ENCODE results near the gene ANKRD35. TPM values are rescaled to one million over a fixed set of nuclear protein-coding genes. Genes with fewer than 3 reads are reported as not detected.

The ANKRD35 gene
- total RNA-seq, 1 donor from 2014 or later: 1.5 TPM

DNA sequence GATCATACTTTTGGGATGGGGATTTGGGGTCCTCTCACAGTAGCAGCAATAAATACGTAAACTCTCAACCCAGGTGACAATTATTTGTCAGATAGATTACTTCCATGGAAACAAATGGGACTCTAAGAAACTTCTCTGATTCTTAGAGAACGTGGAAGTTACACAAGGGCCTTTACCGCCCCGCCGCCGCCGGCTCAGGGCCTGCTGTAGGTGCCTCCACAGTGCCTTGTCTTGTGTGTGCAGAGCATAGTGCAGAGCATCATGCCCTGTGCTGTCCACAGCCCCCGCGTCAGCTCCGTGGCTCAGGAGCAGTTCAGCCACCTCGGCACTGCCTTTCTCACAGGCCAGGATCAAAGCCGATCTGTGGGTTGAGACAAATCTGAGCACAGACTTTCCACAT lies 11.0 kb downstream of the ANKRD35 start:
- ATAC-seq (no peak), DNase-seq (no peak)
- H3K27ac ChIP-seq: no peak overlapping the region
- H3K4me1 ChIP-seq: peaks cover 22% of the 10 kb centered on the region
- H3K4me3 ChIP-seq: no peak overlapping the region
- TF ChIP-seq CTCF (IDR thresholded peaks at IDR 0.05): no peak
- intact Hi-C loops (cut with DNase I): no loop called here
- peaks cover 6% of the 10 kb centered on the region for H3K27me3 ChIP-seq (ENCODE audit: low read depth)
- no peaks in the 10 kb centered on the region for H3K36me3 ChIP-seq
- H3K9me3 ChIP-seq: no peaks in the 10 kb centered on the region

DNA sequence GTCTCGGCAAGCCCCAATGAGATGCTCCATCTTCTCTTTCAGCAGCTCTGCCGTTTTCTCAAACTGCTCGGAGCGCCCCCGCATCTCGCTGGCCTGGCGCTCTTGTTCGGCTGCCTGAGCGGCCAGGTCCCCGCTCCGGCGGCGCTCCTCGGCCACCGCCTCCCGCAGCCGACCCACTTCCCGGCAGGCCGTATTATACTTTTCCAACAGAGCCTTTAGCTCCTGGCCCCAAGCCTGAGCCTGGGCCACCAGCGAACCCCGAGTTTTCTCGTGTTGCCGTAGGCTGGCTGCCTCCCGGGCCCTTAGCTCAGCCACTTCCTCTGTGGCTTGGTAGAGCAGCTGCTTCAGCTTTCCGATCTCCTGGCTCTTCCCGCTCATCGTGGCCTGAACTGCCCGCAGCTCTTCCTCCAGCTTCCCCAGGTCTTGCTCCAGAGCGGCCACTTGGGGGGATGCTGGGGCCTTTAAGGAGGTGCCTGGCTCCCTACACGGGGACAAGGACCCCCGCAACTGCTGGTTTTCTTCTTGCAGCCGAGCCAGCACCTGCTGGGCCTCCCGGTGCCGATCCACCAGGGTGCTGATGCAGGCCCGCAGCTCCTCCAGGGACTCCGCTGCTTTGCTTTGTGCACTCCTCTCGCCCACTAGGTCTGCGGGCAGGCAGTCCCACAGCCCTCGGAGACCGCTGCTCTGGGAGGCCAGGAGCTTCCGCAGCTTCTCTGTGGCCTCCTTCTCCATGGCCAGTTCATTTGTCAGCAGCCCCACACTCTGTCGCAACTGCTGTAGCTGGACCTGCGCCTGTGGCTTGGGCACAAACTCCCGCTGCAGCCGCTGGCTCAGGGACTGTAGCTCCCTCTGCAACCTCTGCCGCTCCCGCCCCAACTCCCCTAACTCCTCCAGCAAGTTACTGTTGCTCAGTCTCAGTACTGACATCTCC lies 13.4 kb downstream of the ANKRD35 start:
- H3K9me3 ChIP-seq: no peaks in the 10 kb centered on the region
- peak overlapping the region; percentile 54 for H3K4me3 ChIP-seq
- peaks cover 6% of the 10 kb centered on the region for H3K27me3 ChIP-seq (ENCODE audit: low read depth)
- DNase-seq (peak; percentile 65), ATAC-seq (peak; percentile 79 to 80)
- intact Hi-C loops (cut with DNase I): no loop called here
- H3K4me1 ChIP-seq: peaks cover 22% of the 10 kb centered on the region
- H3K27ac ChIP-seq: peak overlapping the region; percentile 72
- no peak for TF ChIP-seq CTCF (IDR thresholded peaks at IDR 0.05)
- no peaks in the 10 kb centered on the region for H3K36me3 ChIP-seq

GRCh38 chr1:145868232-145868631 lies 17.4 kb downstream of the ANKRD35 start:
- H3K36me3 ChIP-seq: no peaks in the 10 kb centered on the region
- H3K4me3 ChIP-seq: no peak overlapping the region
- intact Hi-C loops (cut with DNase I): no loop called here
- H3K9me3 ChIP-seq: no peaks in the 10 kb centered on the region
- H3K4me1 ChIP-seq: peaks cover 21% of the 10 kb centered on the region
- H3K27ac ChIP-seq: no peak overlapping the region
- DNase-seq (no peak), ATAC-seq (no peak)
- no peak for TF ChIP-seq CTCF (IDR thresholded peaks at IDR 0.05)
- H3K27me3 ChIP-seq (ENCODE audit: low read depth): peaks cover 6% of the 10 kb centered on the region

GRCh38 chr1:145863282-145864018 lies 22.2 kb downstream of the ANKRD35 start:
- no peaks in the 10 kb centered on the region for H3K9me3 ChIP-seq
- H3K36me3 ChIP-seq: no peaks in the 10 kb centered on the region
- no peaks in the 10 kb centered on the region for H3K27me3 ChIP-seq (ENCODE audit: low read depth)
- H3K27ac ChIP-seq: no peak overlapping the region
- ATAC-seq (no peak), DNase-seq (no peak)
- H3K4me3 ChIP-seq: no peak overlapping the region
- peaks cover 7% of the 10 kb centered on the region for H3K4me1 ChIP-seq
- intact Hi-C loops (cut with DNase I): no loop called here
- TF ChIP-seq CTCF (IDR thresholded peaks at IDR 0.05): no peak

DNA sequence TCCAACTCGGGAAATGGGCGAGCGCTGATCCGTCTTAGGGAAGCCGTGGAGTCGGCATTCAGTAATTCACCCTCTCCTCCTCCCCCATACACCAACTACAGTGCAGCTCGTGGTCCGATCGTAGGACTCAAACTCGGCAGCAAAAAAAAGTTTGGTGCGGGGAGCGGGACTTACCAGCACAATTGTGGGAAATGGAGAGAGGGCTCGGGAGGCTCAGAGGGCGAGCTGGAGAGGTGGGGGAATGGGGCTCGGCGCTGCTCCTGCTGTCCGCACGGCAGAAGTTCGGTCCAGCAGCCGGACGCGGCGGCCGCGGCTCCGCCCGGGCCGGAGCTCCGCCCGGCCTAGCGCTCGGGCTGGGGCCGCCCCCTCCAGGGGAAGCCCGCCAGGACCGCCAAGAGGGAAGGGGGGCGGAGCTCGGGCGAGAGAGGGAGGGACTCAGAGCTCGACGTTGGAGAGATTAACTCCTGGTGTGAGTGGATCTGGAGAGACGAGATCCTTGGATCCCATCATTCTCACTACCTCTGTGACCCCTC lies 26.1 kb downstream of the ANKRD35 start:
- peak; percentile 94 to 95 for ATAC-seq
- Histone ChIP-seq H3K9me3 (no peaks in the 10 kb centered on the region), H3K4me3 (peak overlapping the region; percentile 77), H3K27me3 (ENCODE audit: low read depth) (no peaks in the 10 kb centered on the region), H3K27ac (peak overlapping the region; percentile 87), H3K36me3 (peaks cover 25% of the 10 kb centered on the region), H3K4me1 (peaks cover 20% of the 10 kb centered on the region)
- peak; percentile 22 for TF ChIP-seq CTCF (IDR thresholded peaks at IDR 0.05)
- peak; percentile 93 for DNase-seq
- intact Hi-C loops (cut with DNase I): no loop called here

Measured in lower lobe of right lung (tissue), 2 donors.